GM06990 (cell line): Measurements from ENCODE around the gene SOX8.

Experiments used
- DNase-seq: peaks from one replicate; pipeline ENCODE4 v3.0.0-alpha.2; 2011; ENCODE audit not compliant: insufficient read length; ENCODE audit errors: extremely low read depth
- H3K27me3 ChIP-seq: replicated peaks from 2 replicates; pipeline ENCODE4 v1.6.0; 2011; ENCODE audit warnings: low read length; ENCODE audit not compliant: control insufficient read depth, insufficient read depth
- H3K36me3 ChIP-seq: 2 replicates; pipeline ENCODE4 v1.5.1; 2011; ENCODE audit warnings: low read length; ENCODE audit not compliant: control insufficient read depth, insufficient read depth
- H3K4me3 ChIP-seq: replicated peaks from 2 replicates; pipeline ENCODE4 v1.5.1; 2011; ENCODE audit warnings: low read depth, mild to moderate bottlenecking, control low read depth, low read length
- TF ChIP-seq, protein P1 (sequence below): IDR thresholded peaks from 2 replicates; pipeline ENCODE4 v1.5.1; 2011; ENCODE audit warnings: low read length, control low read depth, mild to moderate bottlenecking, inconsistent platforms; ENCODE audit not compliant: insufficient read depth, poor library complexity, severe bottlenecking

Gene SOX8

DNA sequence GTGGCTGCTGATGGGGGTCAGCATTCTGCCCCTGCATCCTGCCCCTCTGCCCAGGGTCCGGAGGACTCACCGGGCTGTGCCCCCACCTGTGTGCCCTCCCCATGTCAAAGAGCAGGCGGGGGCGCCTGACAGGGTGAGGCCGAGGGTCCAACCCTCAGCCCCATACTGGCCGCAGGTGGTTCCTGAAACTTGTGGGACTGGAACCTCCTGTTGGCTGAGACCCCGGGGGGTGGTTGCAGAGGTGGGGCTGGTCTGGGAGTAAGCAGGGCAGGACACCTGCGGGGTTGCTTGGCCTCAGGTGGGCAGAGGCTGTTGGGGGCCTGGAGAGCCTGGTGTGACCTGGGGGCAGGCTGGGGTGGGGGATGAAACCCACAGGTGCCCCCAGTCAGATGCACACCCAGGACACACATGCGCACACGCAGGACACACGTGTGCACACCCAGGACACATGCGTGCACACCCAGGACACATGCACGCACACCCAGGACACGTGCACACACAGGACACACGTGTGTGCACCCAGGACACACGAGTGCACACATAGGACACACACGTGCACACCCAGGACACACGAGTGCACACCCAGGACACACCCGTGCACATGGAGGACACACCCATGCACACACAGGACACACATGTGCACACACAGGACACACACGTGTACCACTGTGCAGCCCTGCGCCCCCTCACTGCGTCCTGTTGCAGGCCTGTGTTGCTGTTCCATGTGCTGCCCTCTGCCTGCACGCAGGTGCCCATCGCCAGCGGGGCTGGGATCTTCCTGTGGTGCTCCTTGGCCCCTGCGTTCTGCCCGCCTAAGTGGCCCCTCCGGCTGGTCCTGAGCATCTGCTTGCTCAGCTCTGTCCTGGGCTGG, 31.4 kb downstream of the SOX8 start:
- Histone ChIP-seq H3K4me3 (no peak overlapping the region), H3K27me3 (no peaks in the 10 kb centered on the region; the same call in 1 of the 2 replicates), H3K36me3 (no peaks in the 10 kb centered on the region)
- no peak for DNase-seq
- TF ChIP-seq, protein P1, sequence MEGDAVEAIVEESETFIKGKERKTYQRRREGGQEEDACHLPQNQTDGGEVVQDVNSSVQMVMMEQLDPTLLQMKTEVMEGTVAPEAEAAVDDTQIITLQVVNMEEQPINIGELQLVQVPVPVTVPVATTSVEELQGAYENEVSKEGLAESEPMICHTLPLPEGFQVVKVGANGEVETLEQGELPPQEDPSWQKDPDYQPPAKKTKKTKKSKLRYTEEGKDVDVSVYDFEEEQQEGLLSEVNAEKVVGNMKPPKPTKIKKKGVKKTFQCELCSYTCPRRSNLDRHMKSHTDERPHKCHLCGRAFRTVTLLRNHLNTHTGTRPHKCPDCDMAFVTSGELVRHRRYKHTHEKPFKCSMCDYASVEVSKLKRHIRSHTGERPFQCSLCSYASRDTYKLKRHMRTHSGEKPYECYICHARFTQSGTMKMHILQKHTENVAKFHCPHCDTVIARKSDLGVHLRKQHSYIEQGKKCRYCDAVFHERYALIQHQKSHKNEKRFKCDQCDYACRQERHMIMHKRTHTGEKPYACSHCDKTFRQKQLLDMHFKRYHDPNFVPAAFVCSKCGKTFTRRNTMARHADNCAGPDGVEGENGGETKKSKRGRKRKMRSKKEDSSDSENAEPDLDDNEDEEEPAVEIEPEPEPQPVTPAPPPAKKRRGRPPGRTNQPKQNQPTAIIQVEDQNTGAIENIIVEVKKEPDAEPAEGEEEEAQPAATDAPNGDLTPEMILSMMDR = no peak

DNA sequence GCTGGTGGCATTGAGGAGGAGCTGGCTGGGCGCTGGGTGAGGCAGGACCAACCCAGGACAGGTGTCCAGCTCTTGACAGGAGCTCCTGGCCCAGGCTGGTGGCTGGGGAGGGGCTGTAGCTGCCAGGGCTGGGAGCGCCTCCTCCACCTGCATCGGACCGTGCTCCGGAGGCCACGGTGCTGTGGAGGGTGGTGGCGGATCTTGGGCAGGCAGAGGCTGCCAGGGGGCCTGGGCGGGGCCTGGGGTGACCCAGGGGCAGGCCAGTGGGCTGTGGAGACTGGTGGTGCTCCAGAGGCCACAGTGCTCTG, 32.0 kb downstream of the SOX8 start:
- TF ChIP-seq, protein P1 = no peak
- DNase-seq = no peak
- Histone ChIP-seq H3K36me3 (no peaks in the 10 kb centered on the region), H3K4me3 (no peak overlapping the region), H3K27me3 (no peaks in the 10 kb centered on the region; the same call in 1 of the 2 replicates)

DNA sequence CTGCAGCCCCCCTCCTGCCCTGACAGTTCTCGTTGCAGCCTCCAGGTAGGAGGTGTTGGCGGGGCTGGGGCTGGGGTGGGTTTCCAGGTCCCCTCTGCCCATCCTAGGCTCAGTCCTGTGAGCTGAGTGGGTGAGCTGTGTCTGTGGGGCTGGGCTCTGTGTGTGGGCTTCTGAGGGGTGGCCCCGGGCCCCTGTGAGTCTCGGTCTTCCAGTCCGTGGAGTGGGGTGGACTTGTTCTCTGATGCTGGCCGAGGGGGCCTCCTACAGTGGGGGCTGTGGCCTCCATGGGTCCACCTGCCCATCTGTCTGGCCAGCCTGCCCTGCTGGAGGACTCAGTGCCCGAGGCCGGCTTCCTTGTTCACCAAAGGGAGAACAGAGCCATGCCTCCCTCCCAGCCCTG, 32.7 kb downstream of the SOX8 start:
- Histone ChIP-seq H3K27me3 (no peaks in the 10 kb centered on the region; the same call in 1 of the 2 replicates), H3K36me3 (no peaks in the 10 kb centered on the region), H3K4me3 (no peak overlapping the region)
- no peak for DNase-seq
- TF ChIP-seq, protein P1 = no peak

DNA sequence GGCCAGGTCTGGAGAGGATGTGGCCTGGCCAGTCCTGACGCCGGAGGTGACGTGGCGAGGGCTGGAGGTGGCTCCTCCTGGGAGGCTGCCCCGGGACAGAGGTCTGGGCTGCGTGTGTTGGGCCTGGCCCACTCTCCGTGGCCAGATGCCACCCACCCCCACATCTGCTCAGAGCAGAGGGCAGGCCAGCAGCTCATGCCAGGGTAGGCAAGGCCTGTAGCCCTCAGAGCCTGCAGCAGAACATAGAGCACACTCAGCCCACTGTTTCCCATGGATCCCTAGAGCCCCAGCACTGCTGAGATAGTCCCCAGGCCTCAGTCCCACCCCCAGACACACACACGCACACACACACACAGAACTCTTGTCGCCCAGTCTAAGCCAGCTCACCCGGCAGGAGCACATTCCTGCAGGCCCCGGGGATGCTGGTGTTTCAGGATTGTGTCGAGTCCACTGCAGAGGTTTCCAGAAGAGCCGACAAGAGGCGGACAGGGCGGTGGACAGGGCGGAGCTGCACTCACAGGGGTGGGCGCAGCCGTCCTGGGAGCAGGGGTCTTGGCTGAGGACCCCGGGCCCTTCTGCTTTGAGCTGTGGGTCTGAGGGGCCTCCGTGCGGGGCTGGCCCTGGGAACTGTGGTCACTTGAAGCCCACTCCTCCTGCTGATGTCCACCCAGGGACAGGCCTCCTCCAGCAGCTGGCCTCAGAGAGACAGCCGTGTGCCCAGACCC, 33.4 kb downstream of the SOX8 start:
- DNase-seq = no peak

DNA sequence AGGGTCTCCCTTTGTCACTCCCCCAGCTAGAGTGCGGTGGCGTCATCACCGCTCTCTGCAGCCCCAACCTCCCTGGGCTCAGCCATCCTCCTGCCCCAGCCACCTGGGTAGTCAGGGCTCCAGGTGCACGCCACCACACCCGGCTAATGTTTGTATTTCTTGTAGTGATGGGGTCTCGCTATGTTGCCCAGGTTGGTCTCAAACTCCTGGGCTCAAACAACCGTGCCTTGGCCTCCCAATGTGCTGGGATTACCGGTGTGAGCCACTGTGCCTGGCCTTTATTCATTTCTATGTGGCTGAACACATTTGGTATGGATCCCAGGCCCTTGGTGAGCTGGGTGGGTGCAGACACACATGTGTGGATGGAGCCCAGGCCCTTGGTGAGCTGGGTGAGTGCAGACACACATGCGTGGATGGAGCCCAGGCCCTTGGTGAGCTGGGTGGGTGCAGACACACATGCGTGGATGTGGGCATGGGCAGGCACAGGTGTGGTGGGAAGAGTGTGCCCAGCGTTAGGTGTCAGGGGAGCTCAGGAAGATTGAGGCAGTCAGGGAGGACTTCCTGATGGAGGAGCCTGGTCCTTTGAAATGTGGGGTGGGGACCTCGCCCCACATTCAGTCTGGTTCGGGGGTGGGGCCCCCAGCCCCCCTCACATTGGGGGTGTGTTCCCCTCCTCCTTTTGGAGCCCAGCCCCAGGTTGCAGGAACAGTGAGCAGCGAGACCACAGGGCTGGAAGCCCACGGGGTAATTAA, 37.1 kb downstream of the SOX8 start:
- no peak for DNase-seq
- Histone ChIP-seq H3K4me3 (no peak overlapping the region), H3K36me3 (no peaks in the 10 kb centered on the region), H3K27me3 (no peaks in the 10 kb centered on the region; the same call in 1 of the 2 replicates)
- TF ChIP-seq, protein P1 = no peak

More for the DNA sequence above, 33.4 kb downstream of the SOX8 start:
- TF ChIP-seq, protein P1 = no peak
- Histone ChIP-seq H3K4me3 (no peak overlapping the region), H3K27me3 (no peaks in the 10 kb centered on the region; the same call in 1 of the 2 replicates), H3K36me3 (no peaks in the 10 kb centered on the region)
